Spinal cord (tissue), 10 donors: ENCODE data around the gene LTB4R. TPM values are rescaled to one million over a fixed set of nuclear protein-coding genes. Genes with fewer than 3 reads are reported as not detected.
A peak's percentile ranks its signal among the peaks of the same experiment; 100 is the strongest.

Experiments used
- DNase-seq, 6 donors: peaks; one replicate each; pipeline versions ENCODE4 v3.0.0 to v3.0.0-alpha.2; 2013 to 2015; ENCODE audit warnings: low spot score in 6 of 6, low read depth in 4 of 6
- H3K27ac ChIP-seq: one replicate; pipeline ENCODE4 v1.5.1; 2013; ENCODE audit warnings: low read depth, low read length, control low read depth
- H3K27me3 ChIP-seq: one replicate; pipeline ENCODE4 v1.6.1; 2013; ENCODE audit warnings: low read length; ENCODE audit not compliant: control insufficient read depth, insufficient read depth
- H3K36me3 ChIP-seq: one replicate; pipeline ENCODE4 v1.6.1; 2013; ENCODE audit warnings: low read length; ENCODE audit not compliant: control insufficient read depth, insufficient read depth
- H3K4me1 ChIP-seq: one replicate; pipeline ENCODE4 v1.6.1; 2013; ENCODE audit warnings: low read length; ENCODE audit not compliant: control insufficient read depth, insufficient read depth
- H3K4me3 ChIP-seq: one replicate; pipeline ENCODE4 v1.5.1; 2013; ENCODE audit warnings: low read depth, low read length, control low read depth
- H3K9me3 ChIP-seq: one replicate; pipeline ENCODE4 v1.6.1; 2013; ENCODE audit warnings: low read length; ENCODE audit not compliant: control insufficient read depth, insufficient read depth
- WGBS: methylation state at CpG from one replicate; pipeline ENCODE4 v1.1.5; 2013; ENCODE audit warnings: missing lambda C conversion rate; ENCODE audit not compliant: insufficient coverage; 5-methylcytosine and 5-hydroxymethylcytosine counted together
- polyA plus RNA-seq, 2 donors: library from polyadenylated mRNA; unstranded; fragments of 120-200 nt; gene quantifications; one replicate each; pipeline ENCODE4 v1.2.1, GENCODE V29; 2013; ENCODE audit not compliant: insufficient read length in 2 of 2
- small RNA-seq: library from RNA; depleted of rRNA; stranded (forward); fragments of <200 nt; gene quantifications from one replicate; pipeline ENCODE3, GENCODE V24; 2014; ENCODE audit warnings: low replicate concordance
- total RNA-seq, 2 donors: library from RNA; depleted of rRNA in 1 of 2; stranded (reverse); fragments of 120-200 nt in 1 of 2; fragments of >200 nt in 1 of 2; gene quantifications; one replicate each; pipeline versions ENCODE4 v1.2.3 to v1.2.4, GENCODE V29; 2013 to 2014
- donor health status: healthy.

LTB4R gene
- total and polyA plus RNA-seq, 4 donors, result 2.7 to 6.2 (median 3.3) TPM

DNA sequence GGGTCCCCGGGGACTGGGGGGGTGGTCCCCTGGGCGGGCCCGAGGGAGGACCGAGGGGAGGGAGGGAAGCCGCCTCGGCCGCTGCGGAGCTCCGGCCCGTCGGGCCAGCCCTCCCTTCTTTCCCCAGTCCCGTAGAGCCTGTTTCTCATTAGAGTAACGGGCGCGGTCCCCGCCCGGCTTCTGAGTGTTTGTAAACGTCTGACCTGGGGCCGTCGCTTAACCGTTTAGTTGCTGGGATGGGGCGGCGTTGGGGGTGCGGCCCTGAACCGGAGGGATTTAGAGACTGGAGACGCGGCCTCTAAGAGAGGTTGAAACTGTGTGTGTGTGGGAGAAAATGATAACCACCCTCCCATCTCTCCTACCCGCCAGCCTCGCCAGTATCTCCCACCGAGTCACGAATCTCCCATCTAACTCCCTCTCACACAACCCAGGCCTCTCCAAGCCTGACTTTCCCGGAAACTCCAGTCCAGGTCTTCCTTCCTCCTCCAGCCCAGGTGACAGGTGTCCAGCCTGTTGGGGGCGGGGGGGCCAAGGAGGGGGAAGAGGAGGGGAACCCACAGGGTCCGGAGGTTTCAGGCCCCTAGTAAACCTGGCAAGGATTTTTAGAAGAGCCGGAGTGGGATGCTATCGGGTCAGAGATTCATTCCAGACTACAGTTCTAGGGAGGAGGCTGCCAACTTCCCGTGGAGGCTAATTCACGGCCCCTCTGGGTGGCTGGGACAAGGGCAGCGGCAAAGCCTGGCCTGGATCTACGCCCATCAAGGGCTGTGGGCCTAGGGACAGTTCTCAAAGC lies 55.6 kb downstream of the LTB4R start:
- Histone ChIP-seq H3K9me3 (no peaks in the 10 kb centered on the region), H3K27me3 (no peaks in the 10 kb centered on the region), H3K4me1 (peaks cover 47% of the 10 kb centered on the region), H3K36me3 (peaks cover 10% of the 10 kb centered on the region), H3K4me3 (peak overlapping the region; percentile 57), H3K27ac (peak overlapping the region; percentile 98)
- peak; percentile 70 to 97 (median 82) for DNase-seq
- WGBS, result under 1% methylated on average over 23 of the region's 40 CpGs

Small RNAs within 50 kb of the gene (small RNA-seq; reads per million reads assigned to genes)
- not detected for gene RF00026

Other genes starting within 250 kb of the LTB4R start
Only the 30 nearest of the 33 such genes appear.
- gene DCAF11, start 196.7 kb upstream of the LTB4R start, total RNA-seq, result 10 to 100 TPM; 62.1 to 66.9 TPM
- 10 to 100 TPM; 59.5 to 64.1 TPM for gene DCAF11, start 196.7 kb upstream of the LTB4R start, polyA plus RNA-seq
- gene NRL, start 196.6 kb upstream of the LTB4R start, total RNA-seq, result 1 to 10 TPM; 1.8 to 2.4 TPM
- gene NRL, start 196.6 kb upstream of the LTB4R start, polyA plus RNA-seq, result 1 to 10 TPM; 3.5 to 4.8 TPM
- under 1 TPM in 1 of 2 donors, not detected in 1; 0.77 TPM for gene FITM1, start 180.8 kb upstream of the LTB4R start, total RNA-seq
- 1 to 10 TPM; 1.1 to 1.2 TPM for gene FITM1, start 180.8 kb upstream of the LTB4R start, polyA plus RNA-seq
- 100 to 1,000 TPM in 1 of 2 donors, 10 to 100 TPM in 1; 49.0 to 134 TPM for gene PSME1, start 175.3 kb upstream of the LTB4R start, total RNA-seq
- 100 to 1,000 TPM in 1 of 2 donors, 10 to 100 TPM in 1; 96.2 to 103 TPM for gene PSME1, start 175.3 kb upstream of the LTB4R start, polyA plus RNA-seq
- 10 to 100 TPM; 11.0 to 20.1 TPM for gene EMC9, start 169.9 kb upstream of the LTB4R start, total RNA-seq
- 10 to 100 TPM; 31.2 to 37.2 TPM for gene EMC9, start 169.9 kb upstream of the LTB4R start, polyA plus RNA-seq
- 100 to 1,000 TPM in 1 of 2 donors, 10 to 100 TPM in 1; 59.4 to 136 TPM for gene PSME2, start 164.9 kb upstream of the LTB4R start, total RNA-seq
- gene PSME2, start 164.9 kb upstream of the LTB4R start, polyA plus RNA-seq, result 100 to 1,000 TPM; 112 to 115 TPM
- gene RNF31, start 164.0 kb upstream of the LTB4R start, total RNA-seq, result 10 to 100 TPM; 17.8 to 47.3 TPM
- gene RNF31, start 164.0 kb upstream of the LTB4R start, polyA plus RNA-seq, result 10 to 100 TPM; 50.2 to 56.8 TPM
- gene IRF9, start 150.2 kb upstream of the LTB4R start, total RNA-seq, result 10 to 100 TPM; 50.0 to 81.4 TPM
- gene IRF9, start 150.2 kb upstream of the LTB4R start, polyA plus RNA-seq, result 10 to 100 TPM; 68.6 to 74.0 TPM
- 10 to 100 TPM; 18.7 to 21.8 TPM for gene REC8, start 139.4 kb upstream of the LTB4R start, total RNA-seq
- 100 to 1,000 TPM in 1 of 2 donors, 10 to 100 TPM in 1; 95.9 to 129 TPM for gene REC8, start 139.4 kb upstream of the LTB4R start, polyA plus RNA-seq
- gene IPO4, start 122.7 kb upstream of the LTB4R start, total RNA-seq, result 10 to 100 TPM in 1 of 2 donors, 1 to 10 TPM in 1; 9.2 to 28.2 TPM
- 10 to 100 TPM; 19.4 to 22.7 TPM for gene IPO4, start 122.7 kb upstream of the LTB4R start, polyA plus RNA-seq
- gene TM9SF1, start 116.1 kb upstream of the LTB4R start, total RNA-seq, result 10 to 100 TPM; 36.6 to 62.9 TPM
- 10 to 100 TPM; 30.7 to 36.8 TPM for gene TM9SF1, start 116.1 kb upstream of the LTB4R start, polyA plus RNA-seq
- gene TSSK4, start 105.8 kb upstream of the LTB4R start, total RNA-seq, result not detected
- gene TSSK4, start 105.8 kb upstream of the LTB4R start, polyA plus RNA-seq, result 10 to 100 TPM in 1 of 2 donors, 1 to 10 TPM in 1; 7.4 to 15.2 TPM
- gene CHMP4A, start 98.0 kb upstream of the LTB4R start, total RNA-seq, result 10 to 100 TPM; 23.2 to 44.2 TPM
- gene CHMP4A, start 98.0 kb upstream of the LTB4R start, polyA plus RNA-seq, result 10 to 100 TPM; 48.9 to 62.9 TPM
- gene MDP1, start 95.4 kb upstream of the LTB4R start, total RNA-seq, result 10 to 100 TPM; 22.1 to 46.2 TPM
- 10 to 100 TPM; 19.5 to 21.3 TPM for gene MDP1, start 95.4 kb upstream of the LTB4R start, polyA plus RNA-seq
- gene NEDD8, start 79.1 kb upstream of the LTB4R start, total RNA-seq, result 100 to 1,000 TPM in 1 of 2 donors, 10 to 100 TPM in 1; 79.6 to 278 TPM
- gene NEDD8, start 79.1 kb upstream of the LTB4R start, polyA plus RNA-seq, result 100 to 1,000 TPM; 229 to 250 TPM
- 10 to 100 TPM; 57.5 to 77.4 TPM for gene GMPR2, start 78.6 kb upstream of the LTB4R start, total RNA-seq
- gene GMPR2, start 78.6 kb upstream of the LTB4R start, polyA plus RNA-seq, result 10 to 100 TPM; 84.0 to 96.9 TPM
- gene TINF2, start 68.9 kb upstream of the LTB4R start, total RNA-seq, result 10 to 100 TPM; 41.9 to 64.1 TPM
- 10 to 100 TPM; 51.8 to 59.1 TPM for gene TINF2, start 68.9 kb upstream of the LTB4R start, polyA plus RNA-seq
- 1 to 10 TPM in 1 of 2 donors, under 1 TPM in 1; 0.99 to 6.2 TPM for gene TGM1, start 48.3 kb upstream of the LTB4R start, total RNA-seq
- 1 to 10 TPM; 4.9 to 6.1 TPM for gene TGM1, start 48.3 kb upstream of the LTB4R start, polyA plus RNA-seq
- gene RABGGTA, start 39.9 kb upstream of the LTB4R start, total RNA-seq, result 10 to 100 TPM; 23.1 to 23.5 TPM
- gene RABGGTA, start 39.9 kb upstream of the LTB4R start, polyA plus RNA-seq, result 10 to 100 TPM; 31.8 to 42.9 TPM
- 10 to 100 TPM; 12.6 to 20.2 TPM for gene DHRS1, start 11.7 kb upstream of the LTB4R start, total RNA-seq
- gene DHRS1, start 11.7 kb upstream of the LTB4R start, polyA plus RNA-seq, result 10 to 100 TPM; 31.1 to 47.5 TPM
- 10 to 100 TPM; 18.7 to 21.5 TPM for gene NOP9, start 11.7 kb upstream of the LTB4R start, total RNA-seq
- 10 to 100 TPM; 25.7 to 27.7 TPM for gene NOP9, start 11.7 kb upstream of the LTB4R start, polyA plus RNA-seq
- 10 to 100 TPM in 1 of 2 donors, 1 to 10 TPM in 1; 4.9 to 14.8 TPM for gene CIDEB, start 3.5 kb upstream of the LTB4R start, total RNA-seq
- gene CIDEB, start 3.5 kb upstream of the LTB4R start, polyA plus RNA-seq, result 1 to 10 TPM; 6.3 to 7.8 TPM
- 1 to 10 TPM; 1.4 to 3.6 TPM for gene LTB4R2, start 1.4 kb upstream of the LTB4R start, total RNA-seq
- 1 to 10 TPM; 2.5 to 3.3 TPM for gene LTB4R2, start 1.4 kb upstream of the LTB4R start, polyA plus RNA-seq
- 1 to 10 TPM; 3.5 to 9.0 TPM for gene ADCY4, start 23.6 kb downstream of the LTB4R start, total RNA-seq
- 10 to 100 TPM; 11.9 to 16.0 TPM for gene ADCY4, start 23.6 kb downstream of the LTB4R start, polyA plus RNA-seq
- gene RIPK3, start 28.5 kb downstream of the LTB4R start, total RNA-seq, result 1 to 10 TPM; 1.4 to 3.1 TPM
- 1 to 10 TPM; 1.4 to 2.0 TPM for gene RIPK3, start 28.5 kb downstream of the LTB4R start, polyA plus RNA-seq
- gene NFATC4, start 56.7 kb downstream of the LTB4R start, total RNA-seq, result 10 to 100 TPM; 10.8 to 63.3 TPM
- 10 to 100 TPM; 23.6 to 42.0 TPM for gene NFATC4, start 56.7 kb downstream of the LTB4R start, polyA plus RNA-seq
- gene NYNRIN, start 87.5 kb downstream of the LTB4R start, total RNA-seq, result 10 to 100 TPM; 14.8 to 37.4 TPM
- 10 to 100 TPM; 25.3 to 35.0 TPM for gene NYNRIN, start 87.5 kb downstream of the LTB4R start, polyA plus RNA-seq
- 1 to 10 TPM in 1 of 2 donors, under 1 TPM in 1; 0.59 to 2.4 TPM for gene CBLN3, start 118.2 kb downstream of the LTB4R start, total RNA-seq
- 1 to 10 TPM; 1.4 to 1.7 TPM for gene CBLN3, start 118.2 kb downstream of the LTB4R start, polyA plus RNA-seq
- 10 to 100 TPM; 24.4 to 38.3 TPM for gene KHNYN, start 118.5 kb downstream of the LTB4R start, total RNA-seq
- gene KHNYN, start 118.5 kb downstream of the LTB4R start, polyA plus RNA-seq, result 10 to 100 TPM; 19.4 to 21.7 TPM
- gene SDR39U1, start 131.3 kb downstream of the LTB4R start, total RNA-seq, result 10 to 100 TPM; 18.5 to 34.4 TPM
- gene SDR39U1, start 131.3 kb downstream of the LTB4R start, polyA plus RNA-seq, result 10 to 100 TPM; 88.7 to 96.8 TPM